AG10803 (cell line): ENCODE measurements around the gene PPFIBP2.
A peak's percentile ranks its signal among the peaks of the same experiment; 100 is the strongest.

Experiments used
- DNase-seq: peaks from one replicate; pipeline ENCODE4 v3.0.0; 2010; ENCODE audit warnings: low read depth
- H3K4me3 ChIP-seq: 2 replicates; pipeline ENCODE4 v1.5.1; 2011; ENCODE audit warnings: mild to moderate bottlenecking, low read length, control low read depth
- CTCF ChIP-seq: conservative IDR thresholded peaks from 2 replicates; pipeline ENCODE4 v1.5.1; 2011; ENCODE audit warnings: mild to moderate bottlenecking, low read length, control low read depth, inconsistent platforms

The PPFIBP2 gene

GRCh38 chr11:7583248-7583647 is 69.4 kb downstream of the PPFIBP2 start:
- no peak for TF ChIP-seq CTCF
- DNase-seq = no peak
- H3K4me3 ChIP-seq = no peak overlapping the region

- no peak for TF ChIP-seq CTCF
- no peak overlapping the region for H3K4me3 ChIP-seq
- no peak for DNase-seq
Measured at GRCh38 chr11:7584910-7585309, 71.1 kb downstream of the PPFIBP2 start.

GRCh38 chr11:7585816-7586215 is 72.0 kb downstream of the PPFIBP2 start:
- no peak overlapping the region for H3K4me3 ChIP-seq
- DNase-seq = peak; percentile 64
- TF ChIP-seq CTCF = no peak

GRCh38 chr11:7586376-7586775 is 72.6 kb downstream of the PPFIBP2 start:
- TF ChIP-seq CTCF = no peak
- DNase-seq = no peak
- no peak overlapping the region for H3K4me3 ChIP-seq

- no peak for DNase-seq
- no peak overlapping the region for H3K4me3 ChIP-seq
- no peak for TF ChIP-seq CTCF
Measured at GRCh38 chr11:7587712-7588111, 73.9 kb downstream of the PPFIBP2 start.

- DNase-seq = no peak
- no peak overlapping the region for H3K4me3 ChIP-seq
- TF ChIP-seq CTCF = no peak
Measured at GRCh38 chr11:7589861-7590260, 76.1 kb downstream of the PPFIBP2 start.

- no peak overlapping the region for H3K4me3 ChIP-seq
- TF ChIP-seq CTCF = no peak
- DNase-seq = no peak
Measured at GRCh38 chr11:7590529-7590928, 76.7 kb downstream of the PPFIBP2 start.
